A673 (cell line): ENCODE data around the gene KCNQ1. TPM values are rescaled to one million over a fixed set of nuclear protein-coding genes. Genes with fewer than 3 reads are reported as not detected.

Experiments
- BruUV-seq: library from RNA; stranded (reverse); fragments of 400-500 nt; replicated peaks from 2 replicates; lab custom pipeline; 2021; lab: Mats Ljungman, UMichigan
- CTCF ChIA-PET: fragments of 300-600 bp; sonication (Branson Sonifier 250); formaldehyde crosslinking; loops from one replicate; lab custom pipeline; 2022; ENCODE audit warnings: antibody characterized with exemption; lab: Charles Lee
- POLR2A ChIA-PET: fragments of 300-600 bp; sonication (Branson Sonifier 250); formaldehyde crosslinking; loops from one replicate; lab custom pipeline; 2022; ENCODE audit warnings: antibody characterized with exemption; ENCODE audit not compliant: low non-redundant PET; lab: Charles Lee
- DNase-seq: peaks from one replicate; pipeline ENCODE4 v3.0.0-alpha.2; 2015; ENCODE audit warnings: low spot score
- H3K27ac ChIP-seq: fragments of 200-600 bp; sonication (generic); 2 replicates; pipeline ENCODE4 v1.5.1; 2016; ENCODE audit warnings: mixed run types, low read depth, mild to moderate bottlenecking, mixed read lengths, antibody characterized with exemption, low read length; ENCODE audit not compliant: poor library complexity, severe bottlenecking
- H3K27me3 ChIP-seq: fragments of 200-600 bp; sonication (generic); replicated peaks from 2 replicates; pipeline ENCODE4 v1.6.1; 2017; ENCODE audit warnings: mixed run types, low read depth, mild to moderate bottlenecking, mixed read lengths, antibody characterized with exemption, low read length; ENCODE audit not compliant: insufficient read depth, poor library complexity
- H3K36me3 ChIP-seq: fragments of 200-600 bp; sonication (generic); 2 replicates; pipeline ENCODE4 v1.6.1; 2016; ENCODE audit warnings: mixed run types, mild to moderate bottlenecking, mixed read lengths, antibody characterized with exemption, low read length; ENCODE audit not compliant: insufficient read depth, poor library complexity, severe bottlenecking
- H3K4me1 ChIP-seq: fragments of 200-600 bp; sonication (generic); 2 replicates; pipeline ENCODE4 v1.6.1; 2017; ENCODE audit warnings: mixed run types, mild to moderate bottlenecking, mixed read lengths, antibody characterized with exemption, low read length; ENCODE audit not compliant: insufficient read depth, poor library complexity, severe bottlenecking
- H3K4me3 ChIP-seq: fragments of 200-600 bp; sonication (generic); 2 replicates; pipeline ENCODE4 v1.5.1; 2016; ENCODE audit warnings: low read depth, mixed run types, mild to moderate bottlenecking, mixed read lengths, low read length; ENCODE audit not compliant: poor library complexity, severe bottlenecking
- H3K9me3 ChIP-seq: fragments of 200-600 bp; sonication (generic); 2 replicates; pipeline ENCODE4 v1.6.1; 2016; ENCODE audit warnings: mixed run types, low read depth, mild to moderate bottlenecking, mixed read lengths, antibody characterized with exemption, low read length; ENCODE audit not compliant: poor library complexity, severe bottlenecking
- CTCF ChIP-seq: fragments of 300-800, 200-600 bp; sonication (generic); conservative IDR thresholded peaks from 2 replicates; pipeline ENCODE4 v1.5.1; 2017; ENCODE audit warnings: low read depth, mild to moderate bottlenecking, antibody characterized with exemption, low read length, moderate library complexity, mixed read lengths
- EZH2 ChIP-seq: fragments of 200-600 bp; sonication (generic); IDR thresholded peaks from 2 replicates; pipeline ENCODE4 v1.6.1; 2017; ENCODE audit warnings: borderline replicate concordance, low read depth, mild to moderate bottlenecking, mixed read lengths, antibody characterized with exemption, low read length; ENCODE audit not compliant: poor library complexity, severe bottlenecking
- intact Hi-C: fragments of 100-400 bp; cut with micrococcal nuclease; formaldehyde crosslinking; loops from one replicate; pipeline ENCODE4 v1.10.0; 2022; ENCODE audit not compliant: unreplicated experiment
- total RNA-seq: library from RNA; stranded (reverse); gene quantifications from 2 replicates; pipeline ENCODE4 v1.2.3, GENCODE V29; 2021

Gene KCNQ1
- total RNA-seq, 1 experiment from 2014 or later, result not detected

- DNase-seq, result no peak
- CTCF ChIA-PET, result no interaction called here
- TF ChIP-seq CTCF (no peak), EZH2 (no peak)
- Histone ChIP-seq H3K27ac (no peak overlapping the region), H3K4me3 (no peak overlapping the region), H3K36me3 (no peaks in the 10 kb centered on the region), H3K9me3 (peaks cover 2% of the 10 kb centered on the region), H3K27me3 (peaks cover 21% of the 10 kb centered on the region), H3K4me1 (no peaks in the 10 kb centered on the region)
- POLR2A ChIA-PET, result no interaction called here
- intact Hi-C loops, result no loop called here
- BruUV-seq, result no TSS peak
These were observed 344.5 kb downstream of the KCNQ1 start for GRCh38 chr11:2789331-2789730.

GRCh38 chr11:2789791-2790567, 345.2 kb downstream of the KCNQ1 start:
- Histone ChIP-seq H3K9me3 (no peaks in the 10 kb centered on the region), H3K27me3 (peaks cover 18% of the 10 kb centered on the region), H3K4me3 (no peak overlapping the region), H3K27ac (no peak overlapping the region), H3K36me3 (no peaks in the 10 kb centered on the region), H3K4me1 (no peaks in the 10 kb centered on the region)
- ChIA-PET POLR2A (no interaction called here), CTCF (no interaction called here)
- BruUV-seq, result no TSS peak
- no peak for DNase-seq
- intact Hi-C loops, result no loop called here
- no peak for TF ChIP-seq EZH2
- TF ChIP-seq CTCF, result no peak

- Histone ChIP-seq H3K27ac (no peak overlapping the region), H3K4me1 (no peaks in the 10 kb centered on the region), H3K9me3 (no peaks in the 10 kb centered on the region), H3K36me3 (no peaks in the 10 kb centered on the region), H3K4me3 (no peak overlapping the region), H3K27me3 (peaks cover 15% of the 10 kb centered on the region)
- intact Hi-C loops, result no loop called here
- POLR2A ChIA-PET, result no interaction called here
- no peak for DNase-seq
- CTCF ChIA-PET, result no interaction called here
- BruUV-seq, result no TSS peak
- TF ChIP-seq CTCF, result no peak
- TF ChIP-seq EZH2, result no peak
These were observed 345.7 kb downstream of the KCNQ1 start for GRCh38 chr11:2790568-2790921.
